Measurements from ENCODE around the gene ARCN1. TPM values are rescaled to one million over a fixed set of nuclear protein-coding genes. Genes with fewer than 3 reads are reported as not detected.
A peak's percentile ranks its signal among the peaks of the same experiment; 100 is the strongest.

Gene ARCN1
- total and polyA plus RNA-seq, 2 donors (not counting 3 experiments of a cell fraction or from before 2014, with no cell fraction given), result 172 to 180 TPM

GRCh38 chr11:118620529-118621070 is 48.4 kb downstream of the ARCN1 start:
- Histone ChIP-seq H3K79me2 (ENCODE audit: control insufficient read depth, insufficient read depth, low read length) (peaks cover 41% of the 10 kb centered on the region), H3K9me1 (replicated peaks; ENCODE audit: control insufficient read depth, extremely low read depth, insufficient read depth, low read length) (no peaks in the 10 kb centered on the region), H3K27ac (ENCODE audit: insufficient read depth, low read depth, low read length) (peak overlapping the region; percentile 96), H3K27me3 (ENCODE audit: control insufficient read depth in 2 of 2, insufficient read depth in 2 of 2, low read length in 2 of 2) (no peaks in the 10 kb centered on the region), H3K4me3 (replicated peaks in 1 of 3; ENCODE audit: insufficient read depth in 1 of 3, low read depth in 1 of 3, low read length in 3 of 3) (peak overlapping the region in 1 of 3 experiments; percentile 70), H3K9ac (replicated peaks; ENCODE audit: extremely low read depth, insufficient read depth, low read length) (peak overlapping the region; percentile 78), H3K36me3 (ENCODE audit: control insufficient read depth in 2 of 2, extremely low read depth in 1 of 2, insufficient read depth in 2 of 2, low read length in 2 of 2) (peaks cover 8 to 15% of the 10 kb centered on the region in 2 experiments), H2AFZ (ENCODE audit: low read depth, low read length) (no peak overlapping the region), H3K9me3 (replicated peaks; ENCODE audit: control insufficient read depth, insufficient read depth, low read length) (no peaks in the 10 kb centered on the region), H4K20me1 (replicated peaks; ENCODE audit: control insufficient read depth, extremely low read depth, insufficient read depth, low read length) (no peaks in the 10 kb centered on the region), H3K4me1 (ENCODE audit: control insufficient read depth, extremely low read depth, insufficient read depth, low read length) (peaks cover 68% of the 10 kb centered on the region), H3K4me2 (ENCODE audit: insufficient read depth, low read length) (peak overlapping the region; percentile 41)
- no peak for DNase-seq (ENCODE audit: low read depth, low spot score)
- ChIA-PET CTCF (interaction anchor here (0.8 to 8.3 kb wide), 6 partner anchors 11 to 39 kb away, joined by 3 to 138 read pairs (median 9); partner anchors contain the start of gene PHLDB1), POLR2A (interaction anchor here (0.6 to 3.9 kb wide), 5 partner anchors 8 to 718 kb away, joined by 3 to 29 read pairs (median 11); partner anchors contain the start of gene PHLDB1)
- dilution Hi-C loops (cut with MboI; ENCODE audit: extremely low pct_ligation_motif_present, low sequenced_read_pairs) (no loop called here), intact Hi-C loops (cut with micrococcal nuclease) (loop anchor here (1.0 to 2.0 kb wide), 2 partner anchors 8 to 14 kb away; partner anchors contain the start of gene PHLDB1)
- TSS peak; percentile 1 for BruUV-seq (replicated peaks)
- no peak for TF ChIP-seq MYC (IDR thresholded peaks at IDR 0.05; ENCODE audit: low read depth, low read length)
- TF ChIP-seq POLR2A (IDR thresholded peaks at IDR 0.05; ENCODE audit: low read depth, low read length), result peak; percentile 76
- no peak for TF ChIP-seq CTCF (IDR thresholded peaks at IDR 0.05; ENCODE audit: extremely low read depth in 1 of 2, insufficient read depth in 1 of 2, low read depth in 1 of 2, low read length in 2 of 2)
- peak; percentile 64 for TF ChIP-seq POLR2AphosphoS5 (IDR thresholded peaks at IDR 0.05; ENCODE audit: insufficient read depth, low read depth, low read length)
- TF ChIP-seq GATA2 (IDR thresholded peaks at IDR 0.05; ENCODE audit: insufficient read depth, insufficient read length, low read depth, low read length), result peak; percentile 27
- no peak for TF ChIP-seq MAX (IDR thresholded peaks at IDR 0.05; ENCODE audit: insufficient read depth, insufficient read length)
- no peak for TF ChIP-seq EZH2 (IDR thresholded peaks at IDR 0.05; ENCODE audit: borderline replicate concordance, low read depth, low read length, severe bottlenecking)
- peak; percentile 18 for FAIRE-seq

All from endothelial cell of umbilical vein (primary cell).